Measurements from ENCODE around the gene C2orf72. TPM values are rescaled to one million over a fixed set of nuclear protein-coding genes. Genes with fewer than 3 reads are reported as not detected.
"Not testable (repeated sequence)": the region's sequence is repeated elsewhere in the genome, so short reads cannot be mapped to it uniquely, and the experiment has no call there.

The C2orf72 gene
- total RNA-seq, 2 donors from 2014 or later: not detected

DNA sequence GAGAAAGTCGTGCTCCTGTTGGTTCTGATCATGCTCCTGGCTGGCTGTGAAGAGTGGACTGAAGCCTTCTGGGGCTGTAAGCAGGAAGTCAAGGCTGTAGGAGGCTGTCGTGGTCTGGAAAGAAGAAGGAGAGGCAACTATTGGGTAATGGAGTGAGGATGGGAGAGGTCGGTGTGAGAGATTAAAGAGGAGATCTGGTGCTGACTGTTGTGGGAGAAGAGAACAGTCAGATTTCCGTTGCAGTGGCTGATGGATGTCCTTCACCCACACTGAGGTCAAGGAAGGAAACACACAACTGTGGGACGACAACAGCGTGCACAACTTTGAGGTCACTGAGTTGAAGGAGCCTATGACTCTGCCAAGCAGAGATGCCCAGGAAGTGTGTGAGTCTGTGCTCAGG lies 16.5 kb downstream of the C2orf72 start:
- ATAC-seq: no peak
- Mint-ChIP-seq H3K27ac (no peak overlapping the region), H3K4me1 (peaks cover 33% of the 10 kb centered on the region)

DNA sequence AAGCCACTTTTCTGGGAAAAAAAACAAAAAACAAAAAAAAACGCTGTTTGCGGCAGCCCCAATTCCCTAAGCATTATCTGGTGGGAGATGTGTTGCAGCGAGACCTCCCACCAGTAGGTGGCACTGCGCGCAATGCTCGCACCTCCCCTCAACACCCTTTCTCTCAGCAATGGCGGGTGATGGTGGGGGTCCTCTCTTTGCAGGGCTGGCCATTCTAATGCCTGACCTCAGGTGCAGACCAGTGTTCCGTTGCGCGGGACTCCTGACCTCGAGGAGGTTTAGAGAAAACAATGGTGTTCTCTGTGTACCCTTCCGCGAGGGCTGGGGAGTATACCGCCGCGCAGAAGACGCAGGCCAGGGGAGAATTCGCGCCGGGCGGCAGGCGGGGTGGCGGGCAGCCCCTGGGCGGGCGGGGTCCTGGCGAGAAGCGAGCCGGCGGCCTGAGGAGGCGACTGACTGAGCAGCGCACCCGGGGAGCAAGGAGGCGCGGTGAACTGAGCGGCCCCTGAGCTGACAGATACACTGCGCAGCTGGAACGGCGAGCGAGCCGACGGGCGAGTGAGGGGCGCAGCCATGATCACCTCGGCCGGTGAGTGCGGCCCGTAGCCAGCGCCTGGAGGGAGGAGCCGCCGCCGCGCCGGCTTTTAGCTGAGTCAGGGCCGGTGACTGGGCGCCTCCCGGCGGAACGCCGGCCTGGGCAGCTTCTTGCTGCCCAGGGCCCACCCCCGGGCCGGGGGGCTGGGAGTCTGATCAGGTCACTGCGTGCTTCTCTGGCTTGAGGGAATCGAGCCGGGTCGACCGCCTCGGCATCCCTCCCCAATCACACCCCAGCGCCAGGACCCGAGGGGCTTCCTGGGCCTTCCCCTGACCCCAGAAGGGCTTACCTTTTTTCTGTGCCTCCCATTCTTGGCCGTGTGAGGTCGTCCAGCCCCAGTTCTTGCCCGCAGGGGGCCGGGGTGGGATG lies 19.4 kb downstream of the C2orf72 start, which contains the start of gene PSMD1:
TSS of gene PSMD1 (plus strand) at position 415 of the 964 bp plus-strand sequence. CDS start at position 574, 159 bp downstream.
- H3K27ac Mint-ChIP-seq: peak within 1 kb of the TSS; percentile 97
- peaks cover 7% of the 10 kb centered on the region for H3K36me3 Mint-ChIP-seq (ENCODE audit: low read depth)
- no peaks in the 10 kb centered on the region for H3K9me3 ChIP-seq (ENCODE audit: control insufficient read depth, low read length, poor library complexity, severe bottlenecking)
- DNase-seq (peak; percentile 85 to 91 (median 88)), ATAC-seq (peak; percentile 87)
- peaks cover 47% of the 10 kb centered on the region for H3K4me1 Mint-ChIP-seq
- H3K27me3 Mint-ChIP-seq: peaks cover 12% of the 10 kb centered on the region
- peak within 1 kb of the TSS; percentile 96 for H3K4me3 Mint-ChIP-seq

More for the DNA sequence above, 16.5 kb downstream of the C2orf72 start:
- H3K9me3 ChIP-seq (ENCODE audit: control insufficient read depth, low read length, poor library complexity, severe bottlenecking): no peaks in the 10 kb centered on the region
- Mint-ChIP-seq H3K36me3 (ENCODE audit: low read depth) (peaks cover 7% of the 10 kb centered on the region), H3K27me3 (peaks cover 12% of the 10 kb centered on the region), H3K4me3 (no peak overlapping the region)
- no peak for DNase-seq

DNA sequence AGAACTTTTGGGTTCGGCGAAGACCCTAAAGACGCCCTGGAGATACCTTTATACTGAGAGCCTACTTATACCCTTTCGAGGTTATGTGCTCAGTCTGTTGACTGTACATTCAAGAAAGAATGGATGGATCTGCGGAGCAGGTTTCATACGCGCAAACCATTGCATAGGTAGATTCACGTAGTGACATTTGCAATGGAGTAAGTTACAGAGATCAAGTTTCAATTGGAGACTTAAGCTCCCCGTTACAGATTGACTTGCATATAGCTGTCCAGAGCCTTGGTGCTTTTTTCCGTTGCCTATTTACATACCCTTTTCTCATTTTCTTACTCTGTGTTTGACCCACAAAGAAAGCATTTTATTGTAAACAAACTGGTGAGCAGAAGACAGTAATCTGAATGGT lies 20.3 kb downstream of the C2orf72 start:
- H3K36me3 Mint-ChIP-seq (ENCODE audit: low read depth): peaks cover 7% of the 10 kb centered on the region
- ATAC-seq: no peak
- H3K4me3 Mint-ChIP-seq: peak overlapping the region; percentile 96
- H3K27ac Mint-ChIP-seq: peak overlapping the region; percentile 97
- no peak for DNase-seq
- peaks cover 12% of the 10 kb centered on the region for H3K27me3 Mint-ChIP-seq
- peaks cover 44% of the 10 kb centered on the region for H3K4me1 Mint-ChIP-seq
- H3K9me3 ChIP-seq (ENCODE audit: control insufficient read depth, low read length, poor library complexity, severe bottlenecking): no peaks in the 10 kb centered on the region

DNA sequence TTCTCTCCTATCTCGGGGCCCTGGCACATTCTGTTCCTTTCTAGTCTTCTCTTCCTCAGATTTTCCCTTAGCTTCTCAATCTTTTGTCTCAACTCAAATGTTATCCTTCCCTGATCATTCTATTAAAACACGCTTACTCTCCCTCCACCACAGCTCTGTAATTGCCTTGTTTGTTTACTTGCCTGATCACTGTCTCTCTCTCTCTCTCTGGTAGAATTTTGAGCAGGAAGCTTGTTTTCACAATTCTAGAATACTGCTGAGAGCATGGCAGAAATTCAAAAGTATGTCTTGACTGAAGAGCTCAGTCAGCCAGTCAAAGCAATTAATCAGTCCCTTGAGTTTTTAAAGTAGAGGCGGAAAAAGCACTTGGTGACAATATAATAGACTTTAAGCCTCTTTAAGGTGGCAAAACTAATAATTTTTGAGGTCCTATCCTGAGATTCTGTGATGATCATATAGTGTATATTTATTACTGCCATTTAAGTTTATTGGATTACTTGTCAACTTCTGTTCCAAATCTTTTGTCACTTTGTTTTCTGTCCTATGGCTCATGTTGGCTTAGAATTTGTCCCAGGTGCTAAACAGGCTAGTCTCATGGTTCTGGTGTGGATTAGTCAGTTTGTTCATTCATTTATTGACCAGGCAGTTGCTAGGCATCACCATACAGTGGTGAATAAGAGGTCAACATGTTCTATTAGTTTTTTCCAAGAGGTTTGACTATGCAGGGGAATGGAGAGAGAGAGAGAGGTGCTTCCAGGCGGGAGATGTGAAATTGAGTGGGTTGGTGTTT lies 21.6 kb downstream of the C2orf72 start:
- no peak for ATAC-seq
- H3K9me3 ChIP-seq (ENCODE audit: control insufficient read depth, low read length, poor library complexity, severe bottlenecking): no peaks in the 10 kb centered on the region
- peak overlapping the region; percentile 96 for H3K4me3 Mint-ChIP-seq
- peak overlapping the region; percentile 88 for H3K27ac Mint-ChIP-seq
- H3K4me1 Mint-ChIP-seq: peaks cover 34% of the 10 kb centered on the region
- H3K27me3 Mint-ChIP-seq: peaks cover 4% of the 10 kb centered on the region
- no peak for DNase-seq
- H3K36me3 Mint-ChIP-seq (ENCODE audit: low read depth): peaks cover 4% of the 10 kb centered on the region

DNA sequence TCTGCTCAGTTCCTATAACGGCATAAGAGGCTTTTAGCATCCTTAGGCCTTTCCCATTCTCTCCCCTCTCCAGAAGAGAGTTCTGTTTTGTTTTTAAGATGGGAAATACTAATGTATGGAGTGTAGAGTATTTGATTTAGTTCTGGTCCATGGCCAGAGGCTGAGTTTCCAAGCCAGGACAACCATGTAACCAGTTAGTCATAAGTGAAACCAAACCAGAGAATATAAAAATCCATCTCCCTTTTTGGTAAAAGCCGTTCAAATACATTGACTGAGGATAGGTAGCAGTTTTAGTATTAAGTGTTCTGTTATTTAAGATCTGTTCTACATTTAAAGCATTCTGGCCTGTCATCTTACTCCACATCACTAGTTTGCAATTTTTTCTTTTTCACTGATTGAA lies 22.4 kb downstream of the C2orf72 start:
- H3K4me3 Mint-ChIP-seq: no peak overlapping the region

DNA sequence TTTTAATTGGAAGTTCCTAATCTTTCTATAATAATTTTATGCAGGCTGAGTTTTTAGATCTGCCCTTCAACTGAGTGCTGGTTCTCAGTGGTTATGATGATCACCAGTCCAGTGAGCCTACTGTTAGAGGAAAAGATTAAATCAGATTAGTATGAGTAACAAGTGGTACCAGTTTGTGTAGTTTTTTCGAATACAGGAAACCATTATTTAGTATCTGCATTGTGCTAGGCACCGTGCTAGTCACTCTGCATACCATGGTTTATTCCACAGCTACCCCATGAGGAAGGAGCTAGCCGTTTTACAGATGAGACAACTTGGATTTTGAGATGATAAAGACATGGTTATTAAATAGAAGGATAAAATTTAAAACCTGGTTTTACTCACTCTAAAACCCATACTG lies 25.5 kb downstream of the C2orf72 start:
- peaks cover 5% of the 10 kb centered on the region for H3K36me3 Mint-ChIP-seq (ENCODE audit: low read depth)
- no peaks in the 10 kb centered on the region for H3K27me3 Mint-ChIP-seq
- H3K27ac Mint-ChIP-seq: peak overlapping the region; percentile 76
- peaks cover 28% of the 10 kb centered on the region for H3K4me1 Mint-ChIP-seq
- DNase-seq: no peak
- H3K9me3 ChIP-seq (ENCODE audit: control insufficient read depth, low read length, poor library complexity, severe bottlenecking): no peaks in the 10 kb centered on the region
- no peak overlapping the region for H3K4me3 Mint-ChIP-seq
- no peak for ATAC-seq

More for the DNA sequence above, 22.4 kb downstream of the C2orf72 start:
- Mint-ChIP-seq H3K27me3 (no peaks in the 10 kb centered on the region), H3K4me1 (peaks cover 31% of the 10 kb centered on the region), H3K27ac (peak overlapping the region; percentile 51), H3K36me3 (ENCODE audit: low read depth) (peaks cover 4% of the 10 kb centered on the region)
- no peak for DNase-seq
- no peak for ATAC-seq
- no peaks in the 10 kb centered on the region for H3K9me3 ChIP-seq (ENCODE audit: control insufficient read depth, low read length, poor library complexity, severe bottlenecking)

DNA sequence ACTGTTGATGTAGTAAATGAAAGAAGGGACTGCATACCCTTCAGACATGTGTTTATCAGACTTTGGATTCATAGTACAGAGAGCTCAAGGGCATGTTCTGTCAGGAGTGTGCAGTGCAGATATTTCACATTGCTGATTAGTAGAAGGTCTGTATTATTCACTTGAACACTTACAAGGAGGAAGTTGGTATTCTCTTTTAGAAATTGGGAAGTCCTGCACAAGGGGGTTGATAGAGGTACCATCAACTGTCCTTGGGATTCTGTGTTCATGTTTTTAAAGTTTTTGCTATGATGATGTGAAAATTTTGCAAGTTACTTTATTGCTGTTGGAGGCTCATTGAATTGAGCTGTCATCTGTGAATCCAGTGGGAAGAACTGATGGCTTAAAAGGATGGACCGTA lies 26.0 kb downstream of the C2orf72 start:
- ATAC-seq (no peak), DNase-seq (no peak)
- H3K9me3 ChIP-seq (ENCODE audit: control insufficient read depth, low read length, poor library complexity, severe bottlenecking): no peaks in the 10 kb centered on the region
- Mint-ChIP-seq H3K4me1 (peaks cover 22% of the 10 kb centered on the region), H3K4me3 (no peak overlapping the region), H3K27me3 (no peaks in the 10 kb centered on the region), H3K36me3 (ENCODE audit: low read depth) (peaks cover 10% of the 10 kb centered on the region), H3K27ac (no peak overlapping the region)

DNA sequence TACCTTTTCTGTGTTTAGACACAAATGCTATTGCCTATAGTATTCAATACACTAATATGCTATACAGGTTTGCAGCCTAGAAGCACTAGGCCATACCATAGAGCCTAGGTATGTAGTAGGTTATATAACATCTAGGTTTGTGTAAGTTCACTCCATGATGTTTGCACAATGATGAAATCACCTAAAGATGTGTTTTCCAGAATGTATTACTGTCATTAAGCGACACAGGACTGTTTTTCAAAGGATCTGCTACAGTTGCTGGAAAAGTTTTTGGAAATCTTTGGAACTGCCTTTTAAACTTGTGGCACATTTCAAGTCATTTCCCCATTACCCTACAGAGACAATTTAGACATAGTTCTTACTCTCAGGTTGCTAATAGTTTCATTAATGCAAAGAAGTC lies 28.6 kb downstream of the C2orf72 start:
- H3K4me1 Mint-ChIP-seq: peaks cover 3% of the 10 kb centered on the region
- H3K36me3 Mint-ChIP-seq (ENCODE audit: low read depth): peaks cover 9% of the 10 kb centered on the region
- H3K27ac Mint-ChIP-seq: no peak overlapping the region
- no peaks in the 10 kb centered on the region for H3K9me3 ChIP-seq (ENCODE audit: control insufficient read depth, low read length, poor library complexity, severe bottlenecking)
- no peaks in the 10 kb centered on the region for H3K27me3 Mint-ChIP-seq
- ATAC-seq: no peak
- H3K4me3 Mint-ChIP-seq: no peak overlapping the region
- DNase-seq: no peak

DNA sequence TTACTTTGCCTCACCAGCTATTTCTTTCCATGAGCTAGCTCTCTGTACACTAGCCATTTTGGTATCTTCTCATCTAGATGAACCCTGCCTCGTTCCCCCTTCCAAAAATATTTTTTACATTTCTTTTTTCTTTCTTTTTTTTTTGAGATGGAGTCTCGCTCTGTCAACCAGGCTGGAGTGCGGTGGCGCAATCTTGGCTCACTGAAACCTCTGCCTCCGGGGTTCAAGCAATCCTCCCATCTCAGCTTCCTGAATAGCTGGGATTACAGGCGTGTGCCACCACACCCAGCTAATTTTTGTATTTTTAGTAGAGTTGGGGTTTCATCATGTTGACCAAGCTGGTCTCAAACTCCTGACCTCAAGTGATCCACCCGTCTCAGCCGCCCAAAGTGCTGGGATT lies 30.2 kb downstream of the C2orf72 start:
- not testable (repeated sequence) for H3K27me3 Mint-ChIP-seq; H3K4me3 Mint-ChIP-seq; H3K4me1 Mint-ChIP-seq; H3K36me3 Mint-ChIP-seq (ENCODE audit: low read depth); DNase-seq; ATAC-seq; H3K9me3 ChIP-seq (ENCODE audit: control insufficient read depth, low read length, poor library complexity, severe bottlenecking); H3K27ac Mint-ChIP-seq

DNA sequence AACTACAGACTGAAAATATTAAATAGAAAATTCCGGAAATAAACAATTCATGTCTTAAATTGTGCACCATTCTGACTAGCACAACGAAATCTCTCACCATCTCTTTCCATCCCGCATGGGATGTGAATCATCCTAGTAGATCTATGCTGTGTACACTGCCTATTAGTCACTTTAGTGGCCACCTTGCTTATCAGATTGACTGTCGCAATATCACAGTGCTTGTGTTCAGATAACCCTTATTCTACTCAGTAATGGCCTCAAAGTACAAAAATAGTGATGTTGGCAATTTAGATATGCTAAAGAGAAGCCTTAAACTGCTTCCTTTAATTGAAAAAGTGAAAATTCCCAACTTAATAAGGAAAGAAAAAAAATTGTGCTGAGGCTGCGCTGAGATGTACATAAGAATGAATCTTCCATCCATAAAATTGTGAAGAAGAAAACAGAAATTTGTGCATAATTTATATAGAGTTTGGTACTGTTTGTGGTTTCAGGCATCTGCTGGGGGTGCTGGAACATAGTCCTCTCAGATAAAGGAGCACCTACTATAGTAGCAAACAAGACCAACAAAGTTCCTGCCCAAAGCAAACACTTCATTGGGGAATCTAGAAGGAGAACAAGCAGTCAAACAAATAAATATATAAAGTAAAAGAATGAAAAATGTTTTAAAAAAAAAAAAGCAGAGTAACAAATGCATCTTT lies 31.4 kb downstream of the C2orf72 start:
- H3K36me3 Mint-ChIP-seq (ENCODE audit: low read depth): peaks cover 9% of the 10 kb centered on the region
- H3K9me3 ChIP-seq (ENCODE audit: control insufficient read depth, low read length, poor library complexity, severe bottlenecking): no peaks in the 10 kb centered on the region
- DNase-seq: no peak
- H3K27me3 Mint-ChIP-seq: no peaks in the 10 kb centered on the region
- H3K4me3 Mint-ChIP-seq: no peak overlapping the region
- no peak overlapping the region for H3K27ac Mint-ChIP-seq
- ATAC-seq: no peak
- peaks cover 2% of the 10 kb centered on the region for H3K4me1 Mint-ChIP-seq

DNA sequence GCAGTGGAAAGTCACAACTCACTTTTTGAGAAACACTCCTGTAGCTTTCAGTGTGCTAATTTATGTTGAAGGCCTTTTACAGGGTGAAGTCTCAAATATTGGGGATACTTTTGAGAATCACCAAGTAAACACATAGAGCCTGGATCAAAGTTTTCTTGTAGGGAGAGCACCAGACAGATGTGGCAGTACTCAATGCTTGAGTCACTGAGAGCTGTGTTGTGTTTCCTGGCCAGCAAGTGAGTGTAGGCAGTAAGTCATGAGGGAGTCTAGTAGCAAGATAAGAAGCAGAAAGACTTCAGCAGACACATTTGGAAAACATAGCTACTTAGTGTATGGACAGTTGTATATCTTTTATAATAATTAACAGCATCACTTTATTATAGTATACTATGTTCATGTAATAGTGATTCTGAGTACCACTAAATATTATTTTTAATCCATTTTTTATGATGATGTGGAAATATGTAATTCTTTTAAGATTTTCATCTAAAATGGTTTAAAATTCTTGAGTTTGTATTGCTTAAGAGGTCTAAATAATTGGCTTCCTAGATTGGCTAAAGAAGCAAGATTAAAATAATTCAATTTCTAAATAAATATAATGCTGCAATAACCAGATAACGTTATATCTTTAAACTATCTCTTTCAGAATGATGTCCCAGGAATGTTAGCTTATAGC lies 32.2 kb downstream of the C2orf72 start:
- Mint-ChIP-seq H3K27ac (no peak overlapping the region), H3K36me3 (ENCODE audit: low read depth) (peaks cover 9% of the 10 kb centered on the region), H3K4me3 (no peak overlapping the region), H3K4me1 (peaks cover 2% of the 10 kb centered on the region), H3K27me3 (no peaks in the 10 kb centered on the region)
- ATAC-seq: no peak
- no peak for DNase-seq
- H3K9me3 ChIP-seq (ENCODE audit: control insufficient read depth, low read length, poor library complexity, severe bottlenecking): no peaks in the 10 kb centered on the region

DNA sequence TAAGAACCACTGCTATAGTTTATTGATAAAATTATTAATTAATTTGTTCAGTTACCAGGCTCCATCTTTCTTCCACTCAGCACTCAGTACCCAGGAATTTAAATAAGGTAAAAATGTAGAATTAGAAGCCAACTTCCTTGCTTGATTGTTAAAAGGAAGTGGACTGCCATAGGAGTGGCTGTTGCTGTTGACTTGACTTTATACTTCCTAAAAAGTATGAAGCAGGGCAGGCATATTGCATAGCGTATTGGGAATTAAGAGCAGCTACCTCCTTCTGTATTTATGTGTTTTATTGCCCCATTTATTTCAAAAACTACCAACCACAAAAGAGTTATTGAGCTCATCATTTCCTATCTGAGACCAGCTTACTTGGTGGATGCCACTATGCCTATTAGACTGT lies 47.2 kb downstream of the C2orf72 start:
- no peak overlapping the region for H3K4me3 Mint-ChIP-seq
- H3K27ac Mint-ChIP-seq: no peak overlapping the region
- no peaks in the 10 kb centered on the region for H3K9me3 ChIP-seq (ENCODE audit: control insufficient read depth, low read length, poor library complexity, severe bottlenecking)
- no peak for ATAC-seq
- peaks cover 4% of the 10 kb centered on the region for H3K4me1 Mint-ChIP-seq
- peaks cover 13% of the 10 kb centered on the region for H3K36me3 Mint-ChIP-seq (ENCODE audit: low read depth)
- DNase-seq: no peak
- no peaks in the 10 kb centered on the region for H3K27me3 Mint-ChIP-seq
